Gastrocnemius medialis (tissue), 4 donors: Measurements from ENCODE around the gene C16orf95.

ENCODE experiments used
- POLR2A ChIP-seq, 2 donors: fragments of 450-650 bp; IDR thresholded peaks; one replicate each; pipeline ENCODE4 v1.6.1; 2017; ENCODE audit warnings: antibody characterized with exemption in 2 of 2, mild to moderate bottlenecking in 2 of 2, moderate library complexity in 2 of 2
- TF ChIP-seq, protein P1 (sequence below), 5 experiments: fragments of 450-650 bp in 3 of 5; fragments of 200-600 bp in 2 of 5; sonication (generic) in 2 of 5; IDR thresholded peaks in 4 of 5; conservative IDR thresholded peaks in 1 of 5; 1 replicate in 4 of 5; 2 replicates in 1 of 5; pipeline ENCODE4 v1.5.1; 2016 to 2019; ENCODE audit warnings: antibody characterized with exemption in 5 of 5, mild to moderate bottlenecking in 3 of 5, moderate library complexity in 3 of 5

DNA sequence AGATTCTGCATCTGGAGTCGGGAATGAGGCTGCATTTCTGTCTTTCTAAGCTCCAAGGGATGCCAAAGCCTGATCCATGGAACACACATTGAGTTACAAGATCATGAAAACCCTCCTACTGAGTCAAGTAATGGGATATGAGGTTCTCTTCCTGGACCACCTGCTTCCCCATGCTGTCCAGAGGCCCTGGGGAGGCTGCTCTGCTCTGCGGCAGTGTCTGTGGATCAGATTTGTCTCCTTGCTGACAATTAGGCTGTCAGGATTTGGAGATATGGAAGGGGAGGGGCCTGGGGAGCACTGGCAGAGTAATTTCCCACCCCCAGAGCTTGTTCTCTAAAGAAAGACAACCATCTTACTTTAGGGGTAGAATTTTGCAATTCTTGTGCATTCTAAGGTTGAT is 33.0 kb downstream of the C16orf95 start:
- no peak for TF ChIP-seq POLR2A (IDR thresholded peaks at IDR 0.05)
- TF ChIP-seq, protein P1, sequence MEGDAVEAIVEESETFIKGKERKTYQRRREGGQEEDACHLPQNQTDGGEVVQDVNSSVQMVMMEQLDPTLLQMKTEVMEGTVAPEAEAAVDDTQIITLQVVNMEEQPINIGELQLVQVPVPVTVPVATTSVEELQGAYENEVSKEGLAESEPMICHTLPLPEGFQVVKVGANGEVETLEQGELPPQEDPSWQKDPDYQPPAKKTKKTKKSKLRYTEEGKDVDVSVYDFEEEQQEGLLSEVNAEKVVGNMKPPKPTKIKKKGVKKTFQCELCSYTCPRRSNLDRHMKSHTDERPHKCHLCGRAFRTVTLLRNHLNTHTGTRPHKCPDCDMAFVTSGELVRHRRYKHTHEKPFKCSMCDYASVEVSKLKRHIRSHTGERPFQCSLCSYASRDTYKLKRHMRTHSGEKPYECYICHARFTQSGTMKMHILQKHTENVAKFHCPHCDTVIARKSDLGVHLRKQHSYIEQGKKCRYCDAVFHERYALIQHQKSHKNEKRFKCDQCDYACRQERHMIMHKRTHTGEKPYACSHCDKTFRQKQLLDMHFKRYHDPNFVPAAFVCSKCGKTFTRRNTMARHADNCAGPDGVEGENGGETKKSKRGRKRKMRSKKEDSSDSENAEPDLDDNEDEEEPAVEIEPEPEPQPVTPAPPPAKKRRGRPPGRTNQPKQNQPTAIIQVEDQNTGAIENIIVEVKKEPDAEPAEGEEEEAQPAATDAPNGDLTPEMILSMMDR (IDR thresholded peaks at IDR 0.05 in 4 of 5, conservative IDR thresholded peaks at IDR 0.05 in 1 of 5) = no peak
